ENCODE results near the gene SH3RF1. TPM values are rescaled to one million over a fixed set of nuclear protein-coding genes. Genes with fewer than 3 reads are reported as not detected.

Gene SH3RF1
- total and polyA plus RNA-seq, 2 of the 8 experiments (the other 6 are each of a cell fraction or from before 2014, with no cell fraction given) = 6.9 to 15.1 TPM

- no peak for TF ChIP-seq RAD21 (IDR thresholded peaks at IDR 0.05 in 1 of 2, conservative IDR thresholded peaks at IDR 0.05 in 1 of 2; ENCODE audit: low read depth in 2 of 2, low read length in 2 of 2)
- TF ChIP-seq SIX5 (IDR thresholded peaks at IDR 0.05; ENCODE audit: low read depth, low read length) = no peak
- TF ChIP-seq CEBPB (IDR thresholded peaks at IDR 0.05; ENCODE audit: low read depth, low read length) = no peak
- TF ChIP-seq HDAC2 (IDR thresholded peaks at IDR 0.05; ENCODE audit: borderline replicate concordance in 1 of 2, low read depth in 2 of 2, low read length in 2 of 2) = no peak
- TF ChIP-seq TEAD4 (IDR thresholded peaks at IDR 0.05; ENCODE audit: low read depth, low read length) = no peak
These were observed 109.9 kb downstream of the SH3RF1 start (continued) for GRCh38 chr4:169160825-169161224.
